ENCODE data around the gene ATP6V1C2. TPM values are rescaled to one million over a fixed set of nuclear protein-coding genes. Genes with fewer than 3 reads are reported as not detected.

Gene ATP6V1C2
- total and polyA plus RNA-seq, 3 donors from 2014 or later, result 3.6 to 6.2 (median 5.9) TPM

- no peaks in the 10 kb centered on the region for H3K9me3 ChIP-seq
- WGBS, 2 donors, result 78 to 80% methylated on average over 4 of the region's 4 CpGs
- no peaks in the 10 kb centered on the region for H3K4me1 ChIP-seq
- intact Hi-C loops (cut with DNase I; ENCODE audit: low total_unique reads), result no loop called here
- no peak overlapping the region for H3K27ac ChIP-seq
- H3K4me3 ChIP-seq, result no peak overlapping the region
- DNase-seq, result no peak
- no peaks in the 10 kb centered on the region for H3K27me3 ChIP-seq
- no peaks in the 10 kb centered on the region for H3K36me3 ChIP-seq (ENCODE audit: low read depth, missing control alignments)
- TF ChIP-seq CTCF (IDR thresholded peaks at IDR 0.05), result no peak
- TF ChIP-seq POLR2A (IDR thresholded peaks at IDR 0.05), result no peak
Measured at GRCh38 chr2:10700078-10700803, 21.2 kb upstream of the ATP6V1C2 start.

- 93 to 94% methylated on average over 9 of the region's 9 CpGs for WGBS, 2 donors
- DNase-seq, result no peak
Measured at GRCh38 chr2:10704034-10704594, 17.3 kb upstream of the ATP6V1C2 start.

GRCh38 chr2:10706033-10706432 lies 15.4 kb upstream of the ATP6V1C2 start:
- no peak for DNase-seq
- no peak for TF ChIP-seq CTCF (IDR thresholded peaks at IDR 0.05)
- TF ChIP-seq POLR2A (IDR thresholded peaks at IDR 0.05), result no peak
- Histone ChIP-seq H3K36me3 (ENCODE audit: low read depth, missing control alignments) (no peaks in the 10 kb centered on the region), H3K27ac (no peak overlapping the region), H3K4me3 (no peak overlapping the region), H3K9me3 (no peaks in the 10 kb centered on the region), H3K27me3 (no peaks in the 10 kb centered on the region), H3K4me1 (no peaks in the 10 kb centered on the region)
- intact Hi-C loops (cut with DNase I; ENCODE audit: low total_unique reads), result no loop called here
- 90 to 92% methylated on average over 5 of the region's 5 CpGs for WGBS, 2 donors

More at GRCh38 chr2:10704034-10704594, 17.3 kb upstream of the ATP6V1C2 start:
- no peak overlapping the region for H3K4me3 ChIP-seq
- no peaks in the 10 kb centered on the region for H3K9me3 ChIP-seq
- intact Hi-C loops (cut with DNase I; ENCODE audit: low total_unique reads), result no loop called here
- TF ChIP-seq CTCF (IDR thresholded peaks at IDR 0.05) (no peak), POLR2A (IDR thresholded peaks at IDR 0.05) (no peak)
- H3K4me1 ChIP-seq, result no peaks in the 10 kb centered on the region
- no peaks in the 10 kb centered on the region for H3K27me3 ChIP-seq
- H3K36me3 ChIP-seq (ENCODE audit: low read depth, missing control alignments), result no peaks in the 10 kb centered on the region
- no peak overlapping the region for H3K27ac ChIP-seq

- no peak for TF ChIP-seq CTCF (IDR thresholded peaks at IDR 0.05)
- TF ChIP-seq POLR2A (IDR thresholded peaks at IDR 0.05), result no peak
- WGBS, 2 donors, result 34 to 46% methylated on average over 10 of the region's 10 CpGs
- Histone ChIP-seq H3K4me3 (no peak overlapping the region), H3K27me3 (no peaks in the 10 kb centered on the region), H3K36me3 (ENCODE audit: low read depth, missing control alignments) (no peaks in the 10 kb centered on the region), H3K9me3 (no peaks in the 10 kb centered on the region), H3K27ac (no peak overlapping the region), H3K4me1 (no peaks in the 10 kb centered on the region)
- no peak for DNase-seq
- intact Hi-C loops (cut with DNase I; ENCODE audit: low total_unique reads), result no loop called here
Measured at GRCh38 chr2:10707831-10708230, 13.6 kb upstream of the ATP6V1C2 start.
